Natural killer cell (primary cell): ENCODE results near the gene PROK1. TPM values are rescaled to one million over a fixed set of nuclear protein-coding genes. Genes with fewer than 3 reads are reported as not detected.

ENCODE experiments used
- ATAC-seq, 3 donors: fragments of 150-1000 bp in 2 of 3; fragments of 200-7000 bp in 1 of 3; cut with Tn5 transposase; 1 replicate in 1 of 3; 2 replicates in 2 of 3; pipeline ENCODE4 v1.10.0; 2021; ENCODE audit warnings: mild to moderate bottlenecking in 2 of 3, moderate library complexity in 2 of 3
- DNase-seq, 2 donors: peaks; one replicate each; pipeline versions ENCODE4 v3.0.0 to v3.0.0-alpha.2; 2013 to 2021; ENCODE audit warnings: mixed read lengths in 1 of 2
- H3K27ac ChIP-seq: one replicate; pipeline ENCODE4 v1.5.1; 2013; ENCODE audit warnings: mild to moderate bottlenecking, low read length
- H3K27me3 ChIP-seq: one replicate; pipeline ENCODE4 v1.6.1; 2013; ENCODE audit warnings: low read length; ENCODE audit not compliant: control insufficient read depth, insufficient read depth
- H3K36me3 ChIP-seq: one replicate; pipeline ENCODE4 v1.6.1; 2013; ENCODE audit warnings: low read length; ENCODE audit not compliant: control insufficient read depth, insufficient read depth
- H3K4me1 ChIP-seq: one replicate; pipeline ENCODE4 v1.6.1; 2013; ENCODE audit warnings: low read length; ENCODE audit not compliant: control insufficient read depth, insufficient read depth
- H3K4me3 ChIP-seq: one replicate; pipeline ENCODE4 v1.5.1; 2013; ENCODE audit warnings: low read length
- H3K9me3 ChIP-seq: one replicate; pipeline ENCODE4 v1.6.1; 2013; ENCODE audit warnings: low read length; ENCODE audit not compliant: control insufficient read depth, insufficient read depth
- H3K27ac Mint-ChIP-seq, 2 donors: one replicate each; pipeline ENCODE4 v1.8.0; 2022; ENCODE audit warnings: mild to moderate bottlenecking in 2 of 2, mixed read lengths in 2 of 2, moderate library complexity in 1 of 2
- H3K27me3 Mint-ChIP-seq, 2 donors: one replicate each; pipeline ENCODE4 v1.8.0; 2022; ENCODE audit warnings: low read depth in 2 of 2, mixed read lengths in 2 of 2
- H3K36me3 Mint-ChIP-seq: one replicate; pipeline ENCODE4 v1.8.0; 2022; ENCODE audit warnings: mixed read lengths
- H3K4me1 Mint-ChIP-seq, 2 donors: one replicate each; pipeline ENCODE4 v1.8.0; 2022; ENCODE audit warnings: mixed read lengths in 2 of 2
- H3K4me3 Mint-ChIP-seq: one replicate; pipeline ENCODE4 v1.8.0; 2022; ENCODE audit warnings: mild to moderate bottlenecking, moderate library complexity, mixed read lengths
- H3K9me3 Mint-ChIP-seq, 2 donors: one replicate each; pipeline ENCODE4 v1.8.0; 2022; ENCODE audit warnings: mixed read lengths in 2 of 2
- WGBS: methylation state at CpG from one replicate; pipeline ENCODE4 v1.1.7; 2013; ENCODE audit warnings: missing lambda C conversion rate; ENCODE audit not compliant: insufficient coverage; 5-methylcytosine and 5-hydroxymethylcytosine counted together
- intact Hi-C: fragments of 100-400 bp; cut with micrococcal nuclease; formaldehyde crosslinking; loops from one replicate; pipeline ENCODE4 v1.14.2; 2022
- total RNA-seq, 4 donors: library from RNA; stranded (reverse); fragments of 120-200 nt in 1 of 4; gene quantifications; one replicate each; pipeline versions ENCODE4 v1.2.3 to v1.2.4, GENCODE V29; 2013 to 2022
- TF ChIP-seq, protein P1 (sequence below): fragments of 200-600 bp; IDR thresholded peaks from one replicate; pipeline ENCODE4 v1.8.0; 2022; ENCODE audit warnings: antibody characterized with exemption

PROK1 gene
- total RNA-seq, 3 donors from 2014 or later (not counting 1 experiment from before 2014, with no cell fraction given), result not detected

DNA sequence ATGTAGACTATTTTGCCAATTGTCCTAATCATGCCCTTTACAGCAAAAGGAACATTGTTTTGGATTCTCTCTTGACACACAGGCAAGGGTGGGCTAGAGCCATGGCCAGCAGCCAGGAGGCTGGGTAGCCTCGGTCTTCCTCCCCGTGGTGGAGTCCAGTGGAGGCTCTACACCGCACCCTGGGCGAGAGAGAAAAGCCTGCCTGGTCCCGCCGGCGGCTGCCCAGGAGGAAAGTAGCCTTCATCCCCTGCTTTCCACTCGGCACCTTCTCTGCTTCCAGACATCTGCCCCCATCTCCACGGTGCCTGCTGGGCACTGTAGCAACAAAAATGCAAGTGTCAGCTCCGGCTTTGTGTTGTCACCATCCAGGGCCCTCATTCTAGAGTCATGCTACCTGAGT is 21.6 kb downstream of the PROK1 start:
- ATAC-seq, result no peak
- no peaks in the 10 kb centered on the region for H3K4me1 Mint-ChIP-seq
- H3K4me3 Mint-ChIP-seq, result no peak overlapping the region
- Histone ChIP-seq H3K27ac (no peak overlapping the region), H3K9me3 (no peaks in the 10 kb centered on the region), H3K4me1 (no peaks in the 10 kb centered on the region), H3K4me3 (no peak overlapping the region), H3K36me3 (no peaks in the 10 kb centered on the region), H3K27me3 (no peaks in the 10 kb centered on the region)
- H3K36me3 Mint-ChIP-seq, result no peaks in the 10 kb centered on the region
- WGBS, result 87% methylated on average over 10 of the region's 10 CpGs
- H3K27me3 Mint-ChIP-seq, result peaks cover 9 to 11% of the 10 kb centered on the region in 2 donors
- TF ChIP-seq, protein P1, sequence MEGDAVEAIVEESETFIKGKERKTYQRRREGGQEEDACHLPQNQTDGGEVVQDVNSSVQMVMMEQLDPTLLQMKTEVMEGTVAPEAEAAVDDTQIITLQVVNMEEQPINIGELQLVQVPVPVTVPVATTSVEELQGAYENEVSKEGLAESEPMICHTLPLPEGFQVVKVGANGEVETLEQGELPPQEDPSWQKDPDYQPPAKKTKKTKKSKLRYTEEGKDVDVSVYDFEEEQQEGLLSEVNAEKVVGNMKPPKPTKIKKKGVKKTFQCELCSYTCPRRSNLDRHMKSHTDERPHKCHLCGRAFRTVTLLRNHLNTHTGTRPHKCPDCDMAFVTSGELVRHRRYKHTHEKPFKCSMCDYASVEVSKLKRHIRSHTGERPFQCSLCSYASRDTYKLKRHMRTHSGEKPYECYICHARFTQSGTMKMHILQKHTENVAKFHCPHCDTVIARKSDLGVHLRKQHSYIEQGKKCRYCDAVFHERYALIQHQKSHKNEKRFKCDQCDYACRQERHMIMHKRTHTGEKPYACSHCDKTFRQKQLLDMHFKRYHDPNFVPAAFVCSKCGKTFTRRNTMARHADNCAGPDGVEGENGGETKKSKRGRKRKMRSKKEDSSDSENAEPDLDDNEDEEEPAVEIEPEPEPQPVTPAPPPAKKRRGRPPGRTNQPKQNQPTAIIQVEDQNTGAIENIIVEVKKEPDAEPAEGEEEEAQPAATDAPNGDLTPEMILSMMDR, result no peak
- no peak overlapping the region for H3K27ac Mint-ChIP-seq
- DNase-seq, result no peak
- intact Hi-C loops, result no loop called here
- H3K9me3 Mint-ChIP-seq, result no peaks in the 10 kb centered on the region

DNA sequence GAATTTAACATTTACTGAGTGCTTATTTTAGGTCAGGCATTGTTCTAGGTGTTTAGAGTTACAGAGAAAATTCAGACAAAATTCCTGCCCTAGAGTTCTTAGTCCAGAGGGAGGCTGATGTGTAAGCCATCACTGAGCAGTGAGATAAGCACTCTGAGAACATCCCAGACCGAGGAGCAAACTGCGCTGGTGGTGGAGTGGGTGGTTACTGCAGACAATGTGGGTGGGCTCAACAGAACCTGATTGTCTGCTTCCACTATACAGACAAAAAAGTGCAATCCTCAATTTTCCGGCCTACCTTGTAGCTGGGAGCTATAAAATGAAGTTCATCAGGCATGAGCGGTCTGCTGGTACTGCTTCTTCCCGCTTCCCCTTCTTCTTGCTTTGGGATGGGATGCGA is 23.5 kb downstream of the PROK1 start:
- Mint-ChIP-seq H3K36me3 (no peaks in the 10 kb centered on the region), H3K27me3 (peaks cover 9 to 11% of the 10 kb centered on the region in 2 donors), H3K4me3 (no peak overlapping the region), H3K9me3 (no peaks in the 10 kb centered on the region), H3K4me1 (no peaks in the 10 kb centered on the region), H3K27ac (no peak overlapping the region)
- Histone ChIP-seq H3K36me3 (no peaks in the 10 kb centered on the region), H3K4me3 (no peak overlapping the region), H3K27ac (no peak overlapping the region), H3K27me3 (no peaks in the 10 kb centered on the region), H3K4me1 (no peaks in the 10 kb centered on the region), H3K9me3 (no peaks in the 10 kb centered on the region)
- intact Hi-C loops, result no loop called here
- no peak for ATAC-seq
- DNase-seq, result no peak
- TF ChIP-seq, protein P1, result no peak
- WGBS, result 88% methylated on average over 5 of the region's 6 CpGs

DNA sequence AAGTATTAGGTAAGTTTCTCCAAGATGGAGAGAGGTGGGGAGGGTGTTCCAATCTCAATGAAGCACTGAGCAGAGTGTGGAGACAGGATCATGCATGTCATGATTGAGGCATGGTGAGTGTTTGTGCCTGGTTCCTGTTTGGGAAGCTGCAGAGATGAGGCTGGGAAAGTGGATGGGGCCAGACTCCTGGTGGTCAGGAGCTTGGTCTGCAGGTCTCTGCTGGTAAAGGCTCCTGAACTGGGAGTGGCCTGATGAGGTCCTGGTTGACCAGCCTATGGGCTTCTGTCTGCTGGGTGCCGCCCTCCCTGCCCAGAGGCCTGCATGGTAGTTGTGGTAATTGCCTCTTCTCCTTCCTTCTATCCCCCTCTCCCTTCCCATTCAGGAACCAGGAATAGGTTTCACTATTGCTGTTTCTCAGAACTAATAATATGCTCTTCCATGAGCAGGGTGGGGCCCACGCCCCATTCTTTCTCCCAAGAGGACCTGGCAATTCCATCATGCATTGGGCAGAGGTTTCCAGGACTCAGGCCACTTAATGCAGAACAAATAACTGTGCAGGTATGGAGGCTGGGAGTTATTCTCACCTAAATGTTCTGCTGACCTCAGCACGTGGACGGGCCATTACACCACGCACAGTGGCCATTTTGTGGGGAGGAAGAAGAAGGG is 24.5 kb downstream of the PROK1 start:
- H3K27ac Mint-ChIP-seq, result no peak overlapping the region
- no peak overlapping the region for H3K27ac ChIP-seq

More for the DNA sequence above, 24.5 kb downstream of the PROK1 start:
- Histone ChIP-seq H3K4me3 (no peak overlapping the region), H3K27me3 (no peaks in the 10 kb centered on the region), H3K9me3 (no peaks in the 10 kb centered on the region), H3K4me1 (no peaks in the 10 kb centered on the region), H3K36me3 (no peaks in the 10 kb centered on the region)
- Mint-ChIP-seq H3K4me3 (no peak overlapping the region), H3K9me3 (no peaks in the 10 kb centered on the region), H3K36me3 (no peaks in the 10 kb centered on the region), H3K27me3 (peaks cover 9 to 11% of the 10 kb centered on the region in 2 donors), H3K4me1 (no peaks in the 10 kb centered on the region)
- intact Hi-C loops, result no loop called here
- TF ChIP-seq, protein P1, result no peak
- ATAC-seq (no peak), DNase-seq (no peak)
- WGBS, result 92% methylated on average over 4 of the region's 5 CpGs
